Heart left ventricle (tissue), 13 donors: ENCODE measurements around the gene WFIKKN2.

ENCODE experiments used
- CTCF ChIP-seq, 12 donors: fragments of 200-600 bp; sonication (generic) in 4 of 12; IDR thresholded peaks; one replicate each; pipeline versions ENCODE4 v1.5.0 to v1.8.0; 2018 to 2022; ENCODE audit warnings: antibody characterized with exemption in 12 of 12, mild to moderate bottlenecking in 5 of 12
- POLR2A ChIP-seq, 2 donors: fragments of 450-650 bp; IDR thresholded peaks; one replicate each; pipeline ENCODE4 v1.6.1; 2017; ENCODE audit warnings: antibody characterized with exemption in 2 of 2, mild to moderate bottlenecking in 2 of 2, moderate library complexity in 2 of 2
- donor health status: ischemic (EF 13 %, LVEDD 7.1; RV severe dilation, severe dysfunction).
- donor health status: DM: no; HTN: yes; CAD: no.
- donor health status: DM: no; HTN: no; CAD: no.
- donor health status: ischemic (EF 25% LVEDD 6.9; RV normal size, moderate dysfunction).
- donor health status: ischemic (EF 25% LVEDD 5.7; RV mildly dilated, moderate dysfunction).
- donor health status: ischemic (EF 35%, LVEDD 5.7; RV mildly dilated, moderate dysfunction).
- donor health status: nonischemic (EF 11% LVEDD 7.7; RV severe dilation, severe dysfunction).
- donor health status: DM: yes; HTN: yes; CAD: no.
- donor health status: PGD.
- donor health status: ischemic (EF 29% LVEDD 5.4; RV normal size, mild dysfunction).
- donor health status: nonischemic (EF 23%, LVEDD 6.1; RV moderate dilation, normal function).

- TF ChIP-seq CTCF (IDR thresholded peaks at IDR 0.05) = peak; percentile 36 to 68 (median 54)
- TF ChIP-seq POLR2A (IDR thresholded peaks at IDR 0.05) = no peak
Measured at GRCh38 chr17:50863221-50863843, 27.9 kb downstream of the WFIKKN2 start.
